Dedifferentiated amniotic fluid mesenchymal stem cell (primary cell): ENCODE data around the gene KRT37.
"Not testable (repeated sequence)": the region's sequence is repeated elsewhere in the genome, so short reads cannot be mapped to it uniquely, and the experiment has no call there.

Experiments used
- DNase-seq: peaks from one replicate; pipeline ENCODE4 v3.0.0-alpha.2; 2016; ENCODE audit errors: extremely low spot score

Gene KRT37

DNA sequence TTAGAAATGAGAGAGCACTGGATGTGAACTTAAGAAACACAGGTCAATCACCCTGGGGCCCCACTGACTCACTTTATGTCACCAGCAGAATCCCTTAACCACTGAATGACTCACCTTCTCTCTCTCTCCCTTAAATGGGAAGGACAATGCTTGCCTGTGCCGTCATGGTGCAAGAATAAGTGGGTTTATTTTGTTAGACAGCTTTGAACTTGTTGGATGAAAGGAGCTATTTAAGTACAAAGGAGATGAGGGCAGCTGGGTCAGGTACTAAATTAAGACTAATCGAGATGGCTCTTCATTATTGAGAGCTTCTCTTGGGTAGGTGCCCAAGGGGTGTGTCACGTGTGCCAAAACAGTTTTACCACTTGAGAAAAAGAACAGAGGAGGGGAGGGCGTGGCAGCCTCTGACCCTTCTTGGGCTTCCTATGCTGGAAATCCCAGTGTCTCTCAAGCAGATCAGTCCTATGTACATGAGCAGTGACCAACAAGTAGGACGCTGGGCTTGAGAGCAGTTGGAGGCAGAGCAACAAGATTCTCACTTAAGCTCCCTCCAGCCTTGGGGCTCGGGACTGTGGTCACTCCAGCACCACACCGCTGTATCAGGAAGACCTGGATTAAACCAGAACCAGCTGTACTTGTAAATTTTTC, 20.2 kb downstream of the KRT37 start:
- DNase-seq: peak; percentile 78

DNA sequence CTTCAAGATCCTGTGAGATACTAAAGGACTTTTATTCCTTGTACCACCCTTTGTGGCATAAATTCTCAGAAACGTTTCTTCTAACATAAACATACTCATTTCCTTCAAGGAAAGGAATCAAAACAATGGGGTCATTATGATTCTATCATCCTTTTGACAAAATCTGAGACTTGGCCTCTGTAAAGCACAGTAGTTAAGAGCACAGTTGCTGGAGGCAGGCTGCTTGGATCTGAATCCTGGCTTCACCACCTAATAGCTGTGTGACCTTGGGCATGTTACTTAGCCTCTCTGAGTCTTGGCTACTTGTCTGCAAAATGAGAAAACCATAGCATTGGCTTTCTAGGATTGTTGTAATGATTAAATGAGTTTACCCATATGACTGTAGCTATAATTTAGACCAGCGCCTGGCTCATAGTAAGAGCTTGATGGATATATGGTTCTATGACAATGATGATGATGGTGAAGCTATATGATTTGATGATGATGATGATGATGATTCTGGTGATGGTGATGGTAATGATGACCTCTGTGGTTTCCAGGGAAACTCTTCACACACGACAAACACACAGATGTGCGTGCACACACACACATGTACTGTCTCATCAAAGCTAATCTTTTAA, 20.9 kb downstream of the KRT37 start:
- no peak for DNase-seq

GRCh38 chr17:41402161-41402560, 22.2 kb downstream of the KRT37 start:
- DNase-seq: no peak

GRCh38 chr17:41396996-41397660, 27.3 kb downstream of the KRT37 start, which contains the start of gene KRT31:
Gene KRT31, minus strand, starts transcription at chr17:41397608. Its CDS starts 69 bp downstream, at chr17:41397539.
- no peak for DNase-seq

- DNase-seq: no peak
These were observed 28.0 kb downstream of the KRT37 start for GRCh38 chr17:41396340-41396739.

DNA sequence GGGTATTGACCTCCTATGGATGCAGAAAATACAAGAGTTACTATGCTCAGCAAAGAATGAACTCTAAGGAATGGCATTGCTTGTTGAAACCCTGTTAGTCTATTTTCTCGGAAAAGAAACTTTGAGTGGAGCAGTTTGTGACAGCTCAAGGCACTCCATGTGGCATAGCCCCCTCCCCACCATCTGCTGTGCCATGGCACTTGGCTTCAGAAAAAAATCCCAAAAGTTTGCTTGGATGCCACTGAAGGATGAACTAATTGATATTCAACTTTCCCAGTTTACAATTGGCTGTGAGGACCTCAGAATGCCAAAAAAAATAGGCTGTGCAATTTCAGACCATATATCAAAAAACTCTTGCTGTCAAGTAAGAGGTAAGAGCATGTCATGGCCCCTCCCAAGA, 28.8 kb downstream of the KRT37 start:
- no peak for DNase-seq

GRCh38 chr17:41395044-41395443, 29.3 kb downstream of the KRT37 start:
- DNase-seq: not testable (repeated sequence)

- no peak for DNase-seq
These were observed 30.0 kb downstream of the KRT37 start for GRCh38 chr17:41394254-41394996.

GRCh38 chr17:41393826-41394225, 30.6 kb downstream of the KRT37 start:
- no peak for DNase-seq

DNA sequence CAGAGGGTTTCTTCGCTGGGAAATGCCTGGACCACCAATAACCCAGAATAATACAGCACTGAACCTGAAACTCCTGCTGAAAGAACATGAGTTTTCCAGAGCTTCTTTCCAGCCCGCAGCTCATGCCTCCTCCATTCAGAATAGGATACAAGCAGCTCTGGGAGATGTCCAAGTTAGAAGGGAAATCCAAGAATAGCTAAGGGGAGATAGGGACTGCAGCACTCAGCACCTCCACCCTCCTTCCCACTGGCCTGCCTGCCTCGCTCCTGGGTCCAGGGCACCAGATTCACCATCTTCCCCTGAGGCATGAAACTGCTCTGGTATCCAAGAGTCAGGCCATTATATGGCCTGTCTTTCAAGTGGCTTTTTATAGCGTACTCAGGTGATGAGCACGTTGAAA, 31.1 kb downstream of the KRT37 start:
- no peak for DNase-seq

GRCh38 chr17:41392278-41392677, 32.1 kb downstream of the KRT37 start:
- no peak for DNase-seq

DNA sequence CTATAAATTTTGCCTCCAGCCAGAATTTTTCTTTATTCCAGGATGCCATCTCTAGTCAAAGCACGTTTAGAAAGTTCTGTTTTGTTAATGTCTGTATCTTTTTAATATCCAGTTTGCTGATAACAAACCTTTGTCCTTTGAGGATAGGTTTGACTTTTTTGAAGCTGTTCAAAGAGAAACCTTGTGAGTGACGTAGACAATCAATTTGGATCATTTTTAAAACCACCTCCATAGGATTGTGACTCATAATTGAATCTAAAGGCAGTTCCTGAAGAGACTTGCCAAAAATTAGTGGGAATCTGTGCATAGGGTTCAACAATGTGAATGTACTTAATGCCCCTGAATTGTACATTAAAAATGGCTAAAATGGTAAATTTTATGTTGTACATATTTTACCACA, 32.9 kb downstream of the KRT37 start:
- DNase-seq: no peak

- no peak for DNase-seq
These were observed 33.9 kb downstream of the KRT37 start for GRCh38 chr17:41390411-41390938.

- no peak for DNase-seq
These were observed 36.7 kb downstream of the KRT37 start for GRCh38 chr17:41387670-41388069.

GRCh38 chr17:41386227-41386626, 38.2 kb downstream of the KRT37 start:
- no peak for DNase-seq

- DNase-seq: no peak
These were observed 40.7 kb downstream of the KRT37 start for GRCh38 chr17:41383690-41384089.

- peak; percentile 66 for DNase-seq
These were observed 42.0 kb downstream of the KRT37 start for GRCh38 chr17:41382394-41382793.

DNA sequence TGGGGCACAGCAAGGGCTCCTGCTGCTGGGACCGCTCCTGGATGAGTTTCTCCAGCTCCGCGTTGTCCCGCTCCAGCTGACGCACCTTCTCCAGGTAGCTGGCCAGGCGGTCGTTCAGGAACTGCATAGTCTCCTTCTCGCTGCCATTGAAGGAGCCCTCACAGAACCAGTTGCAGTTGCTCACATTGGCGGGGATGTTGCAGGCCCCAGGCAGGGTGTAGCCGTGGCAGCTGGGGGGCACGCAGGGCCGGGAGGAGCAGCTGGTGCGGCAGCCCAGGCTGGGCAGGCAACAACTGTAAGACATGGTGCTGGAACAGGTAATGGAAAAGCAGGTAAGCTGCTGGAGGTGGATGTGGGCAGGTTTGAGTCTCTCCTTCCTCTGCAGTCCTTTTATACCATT, 42.4 kb downstream of the KRT37 start, which contains the start of gene KRT34:
Gene KRT34, minus strand, starts transcription at position 364 of the 400 bp plus-strand sequence. Its CDS starts 60 bp downstream, at position 304.
- DNase-seq: not testable (repeated sequence)

DNA sequence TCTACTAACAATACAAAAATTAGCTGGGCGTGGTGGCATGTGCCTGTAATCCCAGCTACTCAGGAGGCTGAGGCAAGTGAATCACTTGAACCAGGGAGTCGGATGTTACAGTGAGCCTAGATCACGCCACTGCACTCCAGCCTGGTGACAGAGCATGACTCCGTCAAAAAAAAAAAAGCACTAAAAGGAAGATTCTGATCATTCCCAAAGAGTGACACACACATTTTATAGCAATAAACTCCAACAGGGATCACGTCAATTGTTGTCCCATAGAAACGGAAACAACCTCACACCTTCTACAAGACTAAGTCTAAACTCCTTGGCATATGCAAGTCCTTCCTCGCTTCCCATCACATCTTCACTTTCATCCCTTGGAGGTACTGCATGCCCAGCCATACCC, 44.3 kb downstream of the KRT37 start:
- peak; percentile 73 for DNase-seq

GRCh38 chr17:41377546-41377945, 46.8 kb downstream of the KRT37 start:
- DNase-seq: peak; percentile 31
